ENCODE data around the gene GPR6.

The GPR6 gene

DNA sequence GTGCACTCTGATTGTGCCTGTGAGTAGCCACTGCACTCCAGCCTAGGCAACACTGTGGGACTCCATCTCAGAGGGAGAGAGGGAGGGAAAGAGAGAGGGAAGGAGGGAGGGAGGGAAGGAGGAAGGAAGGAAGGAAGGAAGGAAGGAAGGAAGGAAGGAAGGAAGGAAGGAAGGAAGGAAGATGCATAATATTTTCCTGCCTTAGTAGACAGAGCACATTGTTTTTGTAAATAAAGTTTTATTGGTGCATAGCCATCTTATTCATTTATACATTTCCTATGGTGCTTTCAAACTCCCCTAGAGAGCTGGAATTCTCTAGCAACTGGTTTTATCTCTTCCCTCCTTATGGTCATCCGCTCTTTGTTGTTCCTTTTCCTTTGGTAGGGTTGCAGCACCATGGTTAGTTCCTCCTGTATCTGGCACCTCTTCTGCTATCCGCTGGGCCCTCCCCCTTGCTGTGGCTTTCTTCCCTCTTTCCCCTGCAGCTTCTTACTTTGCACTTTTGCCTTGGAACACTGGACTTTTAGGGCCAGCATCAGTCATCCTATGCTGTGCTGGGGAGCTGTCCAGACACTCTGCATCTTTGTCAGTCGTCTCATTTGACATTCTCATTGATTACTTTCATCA, 20.2 kb downstream of the GPR6 start:
- in situ Hi-C loops (cut with HindIII; ENCODE audit: low sequenced_read_pairs) = no loop called here

DNA sequence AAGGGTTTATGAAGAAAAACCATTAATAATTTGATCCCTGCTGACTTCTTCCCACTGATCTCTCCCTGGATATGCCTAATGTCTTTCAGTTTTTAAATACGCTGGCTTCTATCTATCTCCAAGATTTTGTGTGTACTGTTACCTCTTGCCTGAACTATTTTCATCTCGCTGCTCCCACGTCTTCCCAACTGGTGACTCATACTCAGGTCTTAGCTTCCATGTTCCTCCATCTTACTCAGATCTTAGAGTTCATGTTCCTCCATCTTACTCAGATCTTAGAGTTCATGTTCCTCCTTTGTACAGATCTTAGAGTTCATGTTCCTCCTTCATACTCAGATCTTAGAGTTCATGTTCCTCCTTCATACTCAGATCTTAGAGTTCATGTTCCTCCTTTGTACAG, 21.6 kb downstream of the GPR6 start:
- in situ Hi-C loops (cut with HindIII; ENCODE audit: low sequenced_read_pairs) = no loop called here

DNA sequence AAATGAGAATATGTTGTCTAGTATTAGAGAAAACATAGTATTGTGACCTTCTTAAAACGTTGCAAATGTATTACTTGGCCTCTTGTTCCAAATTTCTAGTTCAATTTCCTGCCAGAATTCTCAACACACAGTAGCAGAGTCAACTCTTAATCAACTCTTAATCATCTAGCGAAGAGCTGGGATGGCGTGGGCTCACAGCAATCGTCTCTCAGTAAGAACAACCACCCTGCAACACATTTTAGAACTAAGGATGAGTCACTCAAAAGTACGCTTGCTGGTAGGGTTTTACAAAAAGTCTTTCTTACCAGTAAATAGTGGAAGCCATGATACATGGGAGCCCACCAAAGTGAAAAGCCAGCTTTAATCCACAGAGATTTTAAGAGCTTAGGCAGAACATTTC, 24.6 kb downstream of the GPR6 start:
- in situ Hi-C loops (cut with HindIII; ENCODE audit: low sequenced_read_pairs) = no loop called here

DNA sequence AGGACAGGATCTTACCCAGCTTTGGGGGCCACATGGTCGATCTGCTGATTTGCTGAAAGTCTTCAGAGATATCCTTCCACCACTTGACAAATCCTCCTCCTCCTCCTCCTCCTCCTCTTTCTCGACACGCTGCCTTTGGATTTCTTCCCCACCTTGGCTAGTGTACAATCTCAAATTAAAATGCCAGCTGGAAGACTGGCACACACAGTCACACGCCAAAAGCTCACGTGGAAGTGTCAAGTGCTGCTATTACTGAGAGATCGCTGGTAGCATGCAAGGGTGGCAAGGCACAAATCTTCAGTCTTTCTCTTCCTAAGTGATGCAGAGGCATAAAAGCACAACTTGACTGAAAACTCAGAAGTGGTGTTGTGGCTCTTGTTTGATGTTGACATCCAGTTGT, 35.3 kb downstream of the GPR6 start:
- in situ Hi-C loops (cut with HindIII; ENCODE audit: low sequenced_read_pairs) = no loop called here

DNA sequence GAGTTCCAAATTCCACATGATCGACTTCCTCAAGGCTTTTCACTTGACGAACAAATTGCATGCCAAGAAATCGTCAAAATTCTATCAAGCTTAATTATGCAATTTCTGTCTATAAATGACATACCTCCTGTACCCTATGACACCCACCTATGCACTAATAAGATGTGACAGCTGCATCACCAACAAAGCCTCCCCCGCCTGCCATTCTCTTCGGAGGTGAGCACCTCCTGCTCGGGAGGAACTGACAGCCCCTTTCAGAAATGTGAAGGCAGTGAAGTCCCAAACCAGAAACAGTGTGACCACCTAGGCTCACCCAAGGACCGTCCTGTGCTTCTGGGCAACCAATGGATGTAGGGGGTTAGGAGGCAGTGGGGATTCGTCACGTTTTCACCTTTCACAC, 37.1 kb downstream of the GPR6 start:
- in situ Hi-C loops (cut with HindIII; ENCODE audit: low sequenced_read_pairs) = no loop called here

DNA sequence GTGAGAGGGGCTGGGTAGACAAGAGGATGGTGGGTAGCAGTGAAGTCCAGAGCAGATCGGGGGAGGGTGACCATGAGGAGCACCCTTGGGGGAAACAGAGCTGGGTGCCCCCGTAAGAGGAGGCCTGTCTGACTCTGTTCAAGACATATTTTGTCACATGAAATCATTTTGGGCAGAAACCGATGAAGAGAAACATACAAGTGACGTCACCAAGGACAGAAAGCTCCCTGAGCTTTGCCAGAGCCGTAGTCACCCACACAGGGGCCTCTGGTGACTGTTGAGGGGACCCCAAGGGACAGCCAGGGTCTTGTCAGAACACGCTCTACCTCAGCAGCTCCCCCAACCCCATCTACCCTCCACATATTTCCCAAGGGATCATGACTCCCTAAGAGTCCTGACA, 39.2 kb downstream of the GPR6 start:
- in situ Hi-C loops (cut with HindIII; ENCODE audit: low sequenced_read_pairs) = no loop called here

DNA sequence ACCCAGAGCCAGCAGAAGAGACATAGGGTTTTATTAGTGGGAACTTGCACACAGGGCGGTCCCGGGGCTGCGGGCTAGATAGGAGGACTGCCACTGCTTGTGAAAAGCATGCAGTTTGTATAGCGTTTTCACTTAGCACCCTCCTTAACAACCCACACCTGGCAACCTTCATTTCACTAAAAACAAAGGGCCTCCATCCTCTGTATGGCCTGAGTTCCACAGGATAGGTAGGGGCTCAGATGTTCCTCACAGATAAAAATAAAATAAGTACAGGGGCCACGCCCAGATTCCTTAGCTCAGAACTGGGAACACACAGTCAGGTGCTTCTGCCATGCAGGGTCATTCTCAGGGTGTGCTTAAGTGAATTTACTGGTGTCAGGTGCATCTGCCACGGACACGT, 39.8 kb downstream of the GPR6 start:
- in situ Hi-C loops (cut with HindIII; ENCODE audit: low sequenced_read_pairs) = no loop called here

DNA sequence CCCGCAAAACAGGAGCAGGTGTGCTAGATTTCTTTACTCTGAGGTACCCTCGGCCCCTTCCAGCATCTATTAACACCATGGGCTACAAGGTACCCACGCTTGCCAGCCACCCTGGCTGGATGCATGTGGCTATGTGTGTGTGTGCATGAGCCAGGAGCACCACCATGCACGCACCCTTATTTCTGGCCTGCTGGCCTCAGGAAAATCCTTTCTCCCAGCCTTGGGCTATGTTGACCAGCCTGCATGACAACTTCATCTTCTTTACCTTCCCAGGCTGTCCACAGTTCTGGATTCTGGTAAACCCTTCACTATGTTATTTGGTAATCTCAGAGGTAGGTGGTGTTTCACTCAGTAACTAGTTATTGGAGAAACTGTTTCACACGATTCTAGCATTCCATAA, 40.4 kb downstream of the GPR6 start:
- in situ Hi-C loops (cut with HindIII; ENCODE audit: low sequenced_read_pairs) = no loop called here

DNA sequence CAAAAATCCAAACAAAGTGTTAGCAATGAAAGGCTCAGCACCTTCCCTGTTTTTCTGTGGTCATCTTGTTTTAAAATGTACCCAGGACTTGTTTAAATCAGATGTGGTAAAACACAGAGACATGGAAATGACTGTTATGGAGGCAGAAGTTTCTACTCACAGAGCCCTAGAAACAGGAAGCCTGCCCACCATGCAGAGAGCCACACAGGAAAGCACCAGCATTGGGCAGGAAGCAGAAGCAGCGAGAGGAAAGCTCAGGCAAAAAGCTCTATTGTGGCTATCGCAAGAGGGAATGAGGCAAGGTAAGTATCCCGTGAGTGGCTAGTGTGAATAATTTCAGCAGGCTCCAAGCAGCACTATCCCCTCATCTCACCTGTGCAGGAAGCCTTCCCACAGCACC, 42.8 kb downstream of the GPR6 start:
- in situ Hi-C loops (cut with HindIII; ENCODE audit: low sequenced_read_pairs) = no loop called here

DNA sequence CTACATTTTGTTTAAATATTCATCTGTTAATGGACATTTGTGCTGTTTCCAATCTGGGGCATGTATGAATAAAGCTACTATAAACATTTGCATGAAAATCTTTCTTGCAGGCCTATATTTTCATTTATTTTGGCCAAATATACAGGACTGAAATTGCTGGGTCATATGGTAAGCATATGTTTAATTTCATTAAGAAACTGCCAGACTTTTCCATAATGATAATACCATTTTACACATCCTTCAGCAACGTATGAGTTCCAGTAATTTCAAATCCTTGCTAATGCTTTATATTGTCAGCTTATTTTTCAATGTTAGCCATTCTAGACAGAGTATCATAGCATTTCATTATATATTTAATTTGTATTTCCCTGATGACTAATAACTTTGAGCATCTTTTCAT, 51.0 kb downstream of the GPR6 start:
- in situ Hi-C loops (cut with HindIII; ENCODE audit: low sequenced_read_pairs) = no loop called here

Measured in endothelial cell of hepatic sinusoid (primary cell).